OCI-LY7 (cell line): ENCODE results near the gene ARPC5. TPM values are rescaled to one million over a fixed set of nuclear protein-coding genes. Genes with fewer than 3 reads are reported as not detected.
"Not testable (repeated sequence)": the region's sequence is repeated elsewhere in the genome, so short reads cannot be mapped to it uniquely, and the experiment has no call there.

ENCODE experiments used
- BruUV-seq: library from RNA; stranded (reverse); fragments of 400-500 nt; replicated peaks from 2 replicates; lab custom pipeline; 2021; lab: Mats Ljungman, UMichigan
- CTCF ChIA-PET: fragments of 300-600 bp; sonication (Branson Sonifier 250); formaldehyde crosslinking; loops from one replicate; lab custom pipeline; 2022; ENCODE audit warnings: antibody characterized with exemption; ENCODE audit not compliant: unreplicated experiment; lab: Charles Lee
- POLR2A ChIA-PET: fragments of 300-600 bp; sonication (Branson Sonifier 250); formaldehyde crosslinking; loops from one replicate; lab custom pipeline; 2022; ENCODE audit warnings: antibody characterized with exemption; lab: Charles Lee
- DNase-seq: peaks from one replicate; pipeline ENCODE4 v3.0.0-alpha.2; 2015; ENCODE audit warnings: low spot score
- H2AFZ ChIP-seq: fragments of 200-600 bp; sonication (generic), shearing (Covaris generic); 2 replicates; pipeline ENCODE4 v1.6.1; 2014; ENCODE audit warnings: mild to moderate bottlenecking, antibody characterized with exemption, low read length, moderate library complexity
- H3K27ac ChIP-seq: fragments of 200-600 bp; sonication (generic); 2 replicates; pipeline ENCODE4 v1.5.1; 2014; ENCODE audit warnings: mixed run types, low read depth, mild to moderate bottlenecking, moderate library complexity, low read length, inconsistent platforms; ENCODE audit not compliant: poor library complexity, severe bottlenecking
- H3K36me3 ChIP-seq: fragments of 200-600 bp; sonication (generic); 2 replicates; pipeline ENCODE4 v1.6.1; 2014; ENCODE audit warnings: mild to moderate bottlenecking, antibody characterized with exemption, low read length, moderate library complexity, mixed read lengths; ENCODE audit not compliant: insufficient read depth
- H3K4me1 ChIP-seq: fragments of 200-600 bp; sonication (generic); 2 replicates; pipeline ENCODE4 v1.5.1; 2014; ENCODE audit warnings: mild to moderate bottlenecking, low read length; ENCODE audit not compliant: insufficient read depth, poor library complexity, severe bottlenecking
- H3K4me2 ChIP-seq: fragments of 200-600 bp; sonication (generic); 2 replicates; pipeline ENCODE4 v1.6.1; 2014; ENCODE audit warnings: mild to moderate bottlenecking, low read length
- H3K4me3 ChIP-seq: fragments of 200-600 bp; sonication (generic); 2 replicates; pipeline ENCODE4 v1.5.1; 2014; ENCODE audit warnings: mild to moderate bottlenecking, low read depth, low read length; ENCODE audit not compliant: poor library complexity, severe bottlenecking
- H3K79me2 ChIP-seq: fragments of 200-600 bp; sonication (generic); 2 replicates; pipeline ENCODE4 v1.6.1; 2016; ENCODE audit warnings: low read depth, mild to moderate bottlenecking, low read length, moderate library complexity, mixed read lengths; ENCODE audit not compliant: insufficient read depth
- H3K9me2 ChIP-seq: fragments of 200-600 bp; sonication (generic); 2 replicates; pipeline ENCODE4 v1.6.1; 2016; ENCODE audit warnings: mild to moderate bottlenecking, low read length, mixed read lengths; ENCODE audit not compliant: insufficient read depth
- H3K9me3 ChIP-seq: fragments of 200-600 bp; sonication (generic); 2 replicates; pipeline ENCODE4 v1.6.1; 2014; ENCODE audit warnings: mild to moderate bottlenecking, mixed run types, low read length, mixed read lengths
- H4K20me1 ChIP-seq: fragments of 200-600 bp; sonication (generic); 2 replicates; pipeline ENCODE4 v1.6.1; 2014; ENCODE audit warnings: mild to moderate bottlenecking, antibody characterized with exemption, low read length, moderate library complexity, mixed read lengths; ENCODE audit not compliant: insufficient read depth
- EZH2phosphoT487 ChIP-seq: fragments of 200-600 bp; sonication (generic); IDR thresholded peaks from 2 replicates; pipeline ENCODE4 v1.6.1; 2018; ENCODE audit warnings: low read depth, borderline replicate concordance, mild to moderate bottlenecking, mixed run types, antibody characterized with exemption, low read length, moderate library complexity, mixed read lengths
- intact Hi-C: fragments of 100-400 bp; cut with micrococcal nuclease; formaldehyde crosslinking; loops from one replicate; pipeline ENCODE4 v1.10.0; 2022; ENCODE audit not compliant: unreplicated experiment
- total RNA-seq, 2 experiments: library from RNA; depleted of rRNA in 1 of 2; stranded (reverse); fragments of >200 nt in 1 of 2; shearing (Covaris generic) in 1 of 2; gene quantifications; 2 replicates each; pipeline ENCODE4 v1.2.3, GENCODE V29; 2014 to 2022
- TF ChIP-seq, protein P1 (sequence below): fragments of 200-600 bp; sonication (generic); conservative IDR thresholded peaks from 2 replicates; pipeline ENCODE4 v1.5.1; 2014; ENCODE audit warnings: mild to moderate bottlenecking, antibody characterized with exemption, low read length, moderate library complexity, mixed read lengths

Gene ARPC5
- total RNA-seq, 2 experiments from 2014 or later = 116 to 132 TPM

GRCh38 chr1:183622013-183622412, 13.6 kb downstream of the ARPC5 start:
- Histone ChIP-seq H2AFZ (no peak overlapping the region), H3K27ac (no peak overlapping the region), H3K79me2 (no peaks in the 10 kb centered on the region), H3K9me2 (no peaks in the 10 kb centered on the region), H3K4me2 (no peak overlapping the region), H4K20me1 (no peaks in the 10 kb centered on the region; the same call in 1 of the 2 replicates), H3K36me3 (peaks cover 27% of the 10 kb centered on the region), H3K4me3 (no peak overlapping the region), H3K4me1 (peaks cover 24% of the 10 kb centered on the region), H3K9me3 (no peaks in the 10 kb centered on the region)
- intact Hi-C loops = loop anchor here (2.0 to 5.0 kb wide), 2 partner anchors 79 to 660 kb away; no protein-coding TSS in a partner anchor
- ChIA-PET CTCF (no interaction called here), POLR2A (no interaction called here)
- TF ChIP-seq, protein P1, sequence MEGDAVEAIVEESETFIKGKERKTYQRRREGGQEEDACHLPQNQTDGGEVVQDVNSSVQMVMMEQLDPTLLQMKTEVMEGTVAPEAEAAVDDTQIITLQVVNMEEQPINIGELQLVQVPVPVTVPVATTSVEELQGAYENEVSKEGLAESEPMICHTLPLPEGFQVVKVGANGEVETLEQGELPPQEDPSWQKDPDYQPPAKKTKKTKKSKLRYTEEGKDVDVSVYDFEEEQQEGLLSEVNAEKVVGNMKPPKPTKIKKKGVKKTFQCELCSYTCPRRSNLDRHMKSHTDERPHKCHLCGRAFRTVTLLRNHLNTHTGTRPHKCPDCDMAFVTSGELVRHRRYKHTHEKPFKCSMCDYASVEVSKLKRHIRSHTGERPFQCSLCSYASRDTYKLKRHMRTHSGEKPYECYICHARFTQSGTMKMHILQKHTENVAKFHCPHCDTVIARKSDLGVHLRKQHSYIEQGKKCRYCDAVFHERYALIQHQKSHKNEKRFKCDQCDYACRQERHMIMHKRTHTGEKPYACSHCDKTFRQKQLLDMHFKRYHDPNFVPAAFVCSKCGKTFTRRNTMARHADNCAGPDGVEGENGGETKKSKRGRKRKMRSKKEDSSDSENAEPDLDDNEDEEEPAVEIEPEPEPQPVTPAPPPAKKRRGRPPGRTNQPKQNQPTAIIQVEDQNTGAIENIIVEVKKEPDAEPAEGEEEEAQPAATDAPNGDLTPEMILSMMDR = no peak
- no peak for TF ChIP-seq EZH2phosphoT487
- BruUV-seq = no TSS peak
- no peak for DNase-seq

- H3K4me1 ChIP-seq = peaks cover 15% of the 10 kb centered on the region
- DNase-seq = no peak
- no peak overlapping the region for H3K27ac ChIP-seq
- no peak for TF ChIP-seq EZH2phosphoT487
- TF ChIP-seq, protein P1 = no peak
- BruUV-seq = no TSS peak
- H3K4me3 ChIP-seq = no peak overlapping the region
- intact Hi-C loops = loop anchor here (5.0 kb wide), 1 partner anchor 658 kb away; no protein-coding TSS in a partner anchor
- no peaks in the 10 kb centered on the region for H4K20me1 ChIP-seq
- POLR2A ChIA-PET = interaction anchor here (0.7 to 1.4 kb wide), 2 partner anchors 9 to 53 kb away, joined by 3 to 5 read pairs; no protein-coding TSS in a partner anchor
- no peak overlapping the region for H3K4me2 ChIP-seq
- CTCF ChIA-PET = no interaction called here
- no peaks in the 10 kb centered on the region for H3K79me2 ChIP-seq
- H3K9me2 ChIP-seq = no peaks in the 10 kb centered on the region
- H3K36me3 ChIP-seq = peaks cover 10% of the 10 kb centered on the region
- H2AFZ ChIP-seq = no peak overlapping the region
- H3K9me3 ChIP-seq = no peaks in the 10 kb centered on the region
Observed at GRCh38 chr1:183620311-183620710, 15.3 kb downstream of the ARPC5 start.

DNA sequence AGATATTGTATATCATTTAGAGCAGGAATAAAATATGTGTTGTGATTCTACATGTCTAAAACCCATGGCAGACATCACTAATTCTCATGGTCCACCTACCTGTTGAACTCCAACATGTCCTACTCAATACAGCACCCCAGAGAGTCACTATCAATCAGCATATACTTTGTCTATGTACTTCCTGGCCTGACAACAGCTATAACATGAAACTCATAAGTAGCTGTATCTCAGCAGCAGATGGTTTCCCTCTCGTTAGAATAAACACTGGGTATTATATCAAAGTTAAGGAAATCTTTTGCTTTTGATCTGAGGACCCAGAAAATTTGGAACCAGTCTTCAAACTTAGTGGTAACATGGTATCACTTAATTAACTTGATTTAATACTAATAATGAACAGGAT, 15.8 kb downstream of the ARPC5 start:
- Histone ChIP-seq H2AFZ (no peak overlapping the region), H3K4me2 (no peak overlapping the region), H3K79me2 (no peaks in the 10 kb centered on the region), H3K4me3 (no peak overlapping the region), H3K4me1 (peaks cover 15% of the 10 kb centered on the region), H3K27ac (no peak overlapping the region), H4K20me1 (no peaks in the 10 kb centered on the region), H3K9me3 (no peaks in the 10 kb centered on the region), H3K36me3 (peaks cover 5% of the 10 kb centered on the region), H3K9me2 (no peaks in the 10 kb centered on the region)
- intact Hi-C loops = loop anchor here (5.0 kb wide), 1 partner anchor 657 kb away; no protein-coding TSS in a partner anchor
- ChIA-PET CTCF (no interaction called here), POLR2A (interaction anchor here (1.4 kb wide), 1 partner anchor 10 kb away, joined by 5 read pairs; no protein-coding TSS in a partner anchor)
- no peak for DNase-seq
- TF ChIP-seq, protein P1 = no peak
- TF ChIP-seq EZH2phosphoT487 = no peak
- no TSS peak for BruUV-seq

- H3K4me3 ChIP-seq, H3K4me2 ChIP-seq, H3K79me2 ChIP-seq, BruUV-seq, H4K20me1 ChIP-seq, H3K9me2 ChIP-seq, CTCF ChIA-PET, intact Hi-C loops, H2AFZ ChIP-seq, H3K27ac ChIP-seq, DNase-seq, POLR2A ChIA-PET, H3K36me3 ChIP-seq, H3K9me3 ChIP-seq: not testable (repeated sequence)
- H3K4me1 ChIP-seq = peaks cover 15% of the 10 kb centered on the region
Observed at GRCh38 chr1:183618202-183618601, 17.4 kb downstream of the ARPC5 start.
